ENCODE data around the gene NKD1.

NKD1 gene

DNA sequence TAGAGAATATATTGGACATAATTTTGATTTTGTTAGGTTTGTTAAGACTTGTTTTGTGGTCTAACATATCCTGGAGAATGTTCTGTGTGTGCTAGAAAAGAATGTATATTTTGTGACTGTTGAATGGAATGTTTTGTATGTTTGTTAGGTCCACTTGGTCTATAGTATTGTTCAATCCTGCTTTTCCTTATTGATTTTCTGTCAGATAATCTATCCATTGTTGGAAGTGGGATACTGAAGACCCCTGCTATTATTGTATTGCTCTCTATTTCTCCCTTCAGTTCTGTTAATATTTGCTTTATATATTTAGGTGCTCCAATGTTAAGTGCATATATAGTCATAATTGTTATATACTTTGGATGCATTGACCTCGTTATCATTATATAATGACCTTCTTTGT, 33.0 kb upstream of the NKD1 start:
- H3K4me3 ChIP-seq (ENCODE audit: low read depth, low read length), result no peak overlapping the region
- DNase-seq (ENCODE audit: low read depth), result no peak
- TF ChIP-seq, protein P1, sequence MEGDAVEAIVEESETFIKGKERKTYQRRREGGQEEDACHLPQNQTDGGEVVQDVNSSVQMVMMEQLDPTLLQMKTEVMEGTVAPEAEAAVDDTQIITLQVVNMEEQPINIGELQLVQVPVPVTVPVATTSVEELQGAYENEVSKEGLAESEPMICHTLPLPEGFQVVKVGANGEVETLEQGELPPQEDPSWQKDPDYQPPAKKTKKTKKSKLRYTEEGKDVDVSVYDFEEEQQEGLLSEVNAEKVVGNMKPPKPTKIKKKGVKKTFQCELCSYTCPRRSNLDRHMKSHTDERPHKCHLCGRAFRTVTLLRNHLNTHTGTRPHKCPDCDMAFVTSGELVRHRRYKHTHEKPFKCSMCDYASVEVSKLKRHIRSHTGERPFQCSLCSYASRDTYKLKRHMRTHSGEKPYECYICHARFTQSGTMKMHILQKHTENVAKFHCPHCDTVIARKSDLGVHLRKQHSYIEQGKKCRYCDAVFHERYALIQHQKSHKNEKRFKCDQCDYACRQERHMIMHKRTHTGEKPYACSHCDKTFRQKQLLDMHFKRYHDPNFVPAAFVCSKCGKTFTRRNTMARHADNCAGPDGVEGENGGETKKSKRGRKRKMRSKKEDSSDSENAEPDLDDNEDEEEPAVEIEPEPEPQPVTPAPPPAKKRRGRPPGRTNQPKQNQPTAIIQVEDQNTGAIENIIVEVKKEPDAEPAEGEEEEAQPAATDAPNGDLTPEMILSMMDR (IDR thresholded peaks at IDR 0.05; ENCODE audit: control insufficient read depth, extremely low read depth, insufficient read depth), result no peak

- DNase-seq (ENCODE audit: low read depth), result no peak
- TF ChIP-seq, protein P1 (IDR thresholded peaks at IDR 0.05; ENCODE audit: control insufficient read depth, extremely low read depth, insufficient read depth), result no peak
- no peak overlapping the region for H3K4me3 ChIP-seq (ENCODE audit: low read depth, low read length)
These were observed 31.8 kb upstream of the NKD1 start for GRCh38 chr16:50516401-50516800.

DNA sequence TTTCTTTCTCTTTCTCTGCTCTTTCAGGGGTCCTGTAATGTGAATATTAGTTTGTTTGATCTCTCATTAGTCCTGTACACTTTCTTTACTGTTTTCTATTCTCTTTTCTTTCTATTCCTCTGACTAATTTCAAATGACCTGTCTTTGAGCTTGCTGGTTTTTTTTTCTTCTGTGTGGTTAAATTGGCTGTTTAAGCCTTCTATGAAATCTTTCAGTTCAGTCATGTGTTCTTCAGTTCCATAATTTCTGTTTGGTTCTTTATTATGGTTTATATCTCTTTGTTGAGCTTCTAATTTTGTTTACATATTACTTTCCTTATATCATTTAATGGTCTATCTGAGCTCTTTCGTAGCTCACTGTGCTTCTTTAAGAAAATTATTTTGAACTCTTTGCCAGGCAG, 31.3 kb upstream of the NKD1 start:
- no peak for DNase-seq (ENCODE audit: low read depth)
- TF ChIP-seq, protein P1 (IDR thresholded peaks at IDR 0.05; ENCODE audit: control insufficient read depth, extremely low read depth, insufficient read depth), result no peak
- H3K4me3 ChIP-seq (ENCODE audit: low read depth, low read length), result no peak overlapping the region

- no peak overlapping the region for H3K4me3 ChIP-seq (ENCODE audit: low read depth, low read length)
- TF ChIP-seq, protein P1 (IDR thresholded peaks at IDR 0.05; ENCODE audit: control insufficient read depth, extremely low read depth, insufficient read depth), result no peak
- DNase-seq (ENCODE audit: low read depth), result no peak
These were observed 30.5 kb upstream of the NKD1 start for GRCh38 chr16:50517450-50518252.

- no peak for DNase-seq (ENCODE audit: low read depth)
- TF ChIP-seq, protein P1 (IDR thresholded peaks at IDR 0.05; ENCODE audit: control insufficient read depth, extremely low read depth, insufficient read depth), result no peak
These were observed 29.2 kb upstream of the NKD1 start for GRCh38 chr16:50519001-50519400.

GRCh38 chr16:50519602-50520001, 28.6 kb upstream of the NKD1 start:
- no peak for DNase-seq (ENCODE audit: low read depth)
- TF ChIP-seq, protein P1 (IDR thresholded peaks at IDR 0.05; ENCODE audit: control insufficient read depth, extremely low read depth, insufficient read depth), result no peak
- no peak overlapping the region for H3K4me3 ChIP-seq (ENCODE audit: low read depth, low read length)

More at GRCh38 chr16:50519001-50519400, 29.2 kb upstream of the NKD1 start:
- no peak overlapping the region for H3K4me3 ChIP-seq (ENCODE audit: low read depth, low read length)
